A673 (cell line): Measurements from ENCODE around the gene SLC16A3. TPM values are rescaled to one million over a fixed set of nuclear protein-coding genes. Genes with fewer than 3 reads are reported as not detected.
"Not testable (repeated sequence)": the region's sequence is repeated elsewhere in the genome, so short reads cannot be mapped to it uniquely, and the experiment has no call there.

Source experiments
- BruUV-seq: library from RNA; stranded (reverse); fragments of 400-500 nt; replicated peaks from 2 replicates; lab custom pipeline; 2021; lab: Mats Ljungman, UMichigan
- CTCF ChIA-PET: fragments of 300-600 bp; sonication (Branson Sonifier 250); formaldehyde crosslinking; loops from one replicate; lab custom pipeline; 2022; ENCODE audit warnings: antibody characterized with exemption; lab: Charles Lee
- POLR2A ChIA-PET: fragments of 300-600 bp; sonication (Branson Sonifier 250); formaldehyde crosslinking; loops from one replicate; lab custom pipeline; 2022; ENCODE audit warnings: antibody characterized with exemption; ENCODE audit not compliant: low non-redundant PET; lab: Charles Lee
- DNase-seq: peaks from one replicate; pipeline ENCODE4 v3.0.0-alpha.2; 2015; ENCODE audit warnings: low spot score
- H3K27ac ChIP-seq: fragments of 200-600 bp; sonication (generic); 2 replicates; pipeline ENCODE4 v1.5.1; 2016; ENCODE audit warnings: mixed run types, low read depth, mild to moderate bottlenecking, mixed read lengths, antibody characterized with exemption, low read length; ENCODE audit not compliant: poor library complexity, severe bottlenecking
- H3K27me3 ChIP-seq: fragments of 200-600 bp; sonication (generic); replicated peaks from 2 replicates; pipeline ENCODE4 v1.6.1; 2017; ENCODE audit warnings: mixed run types, low read depth, mild to moderate bottlenecking, mixed read lengths, antibody characterized with exemption, low read length; ENCODE audit not compliant: insufficient read depth, poor library complexity
- H3K36me3 ChIP-seq: fragments of 200-600 bp; sonication (generic); 2 replicates; pipeline ENCODE4 v1.6.1; 2016; ENCODE audit warnings: mixed run types, mild to moderate bottlenecking, mixed read lengths, antibody characterized with exemption, low read length; ENCODE audit not compliant: insufficient read depth, poor library complexity, severe bottlenecking
- H3K4me1 ChIP-seq: fragments of 200-600 bp; sonication (generic); 2 replicates; pipeline ENCODE4 v1.6.1; 2017; ENCODE audit warnings: mixed run types, mild to moderate bottlenecking, mixed read lengths, antibody characterized with exemption, low read length; ENCODE audit not compliant: insufficient read depth, poor library complexity, severe bottlenecking
- H3K4me3 ChIP-seq: fragments of 200-600 bp; sonication (generic); 2 replicates; pipeline ENCODE4 v1.5.1; 2016; ENCODE audit warnings: low read depth, mixed run types, mild to moderate bottlenecking, mixed read lengths, low read length; ENCODE audit not compliant: poor library complexity, severe bottlenecking
- H3K9me3 ChIP-seq: fragments of 200-600 bp; sonication (generic); 2 replicates; pipeline ENCODE4 v1.6.1; 2016; ENCODE audit warnings: mixed run types, low read depth, mild to moderate bottlenecking, mixed read lengths, antibody characterized with exemption, low read length; ENCODE audit not compliant: poor library complexity, severe bottlenecking
- CTCF ChIP-seq: fragments of 300-800, 200-600 bp; sonication (generic); conservative IDR thresholded peaks from 2 replicates; pipeline ENCODE4 v1.5.1; 2017; ENCODE audit warnings: low read depth, mild to moderate bottlenecking, antibody characterized with exemption, low read length, moderate library complexity, mixed read lengths
- EZH2 ChIP-seq: fragments of 200-600 bp; sonication (generic); IDR thresholded peaks from 2 replicates; pipeline ENCODE4 v1.6.1; 2017; ENCODE audit warnings: borderline replicate concordance, low read depth, mild to moderate bottlenecking, mixed read lengths, antibody characterized with exemption, low read length; ENCODE audit not compliant: poor library complexity, severe bottlenecking
- intact Hi-C: fragments of 100-400 bp; cut with micrococcal nuclease; formaldehyde crosslinking; loops from one replicate; pipeline ENCODE4 v1.10.0; 2022; ENCODE audit not compliant: unreplicated experiment
- total RNA-seq: library from RNA; stranded (reverse); gene quantifications from 2 replicates; pipeline ENCODE4 v1.2.3, GENCODE V29; 2021

SLC16A3 gene
- total RNA-seq, 1 experiment from 2014 or later: 0.97 TPM

- Histone ChIP-seq H3K9me3 (no peaks in the 10 kb centered on the region), H3K27ac (no peak overlapping the region), H3K4me3 (no peak overlapping the region), H3K36me3 (peaks cover 91% of the 10 kb centered on the region), H3K4me1 (peaks cover 20% of the 10 kb centered on the region), H3K27me3 (no peaks in the 10 kb centered on the region)
- no peak for TF ChIP-seq CTCF
- TF ChIP-seq EZH2: no peak
- ChIA-PET CTCF (no interaction called here), POLR2A (interaction anchor here (0.5 kb wide), 1 partner anchor 16 kb away, joined by 12 read pairs; no protein-coding TSS in a partner anchor)
- no TSS peak for BruUV-seq
- no peak for DNase-seq
- intact Hi-C loops: no loop called here
Observed at GRCh38 chr17:82252511-82253178, 23.8 kb downstream of the SLC16A3 start.

GRCh38 chr17:82253179-82253544, 24.3 kb downstream of the SLC16A3 start:
- ChIA-PET CTCF (interaction anchor here (0.6 kb wide), 1 partner anchor 12 kb away, joined by 4 read pairs; no protein-coding TSS in a partner anchor), POLR2A (no interaction called here)
- peaks cover 15% of the 10 kb centered on the region for H3K4me1 ChIP-seq
- TF ChIP-seq CTCF (no peak), EZH2 (no peak)
- no peaks in the 10 kb centered on the region for H3K27me3 ChIP-seq
- BruUV-seq: no TSS peak
- H3K27ac ChIP-seq: no peak overlapping the region
- intact Hi-C loops: no loop called here
- no peak for DNase-seq
- H3K9me3 ChIP-seq: no peaks in the 10 kb centered on the region
- H3K36me3 ChIP-seq: peaks cover 91% of the 10 kb centered on the region
- H3K4me3 ChIP-seq: no peak overlapping the region

- CTCF ChIA-PET, DNase-seq, BruUV-seq, H3K27ac ChIP-seq, H3K4me3 ChIP-seq, intact Hi-C loops, H3K9me3 ChIP-seq, H3K27me3 ChIP-seq, H3K4me1 ChIP-seq: not testable (repeated sequence)
- POLR2A ChIA-PET: interaction anchor here (0.7 kb wide), 1 partner anchor 320 kb away, joined by 3 read pairs; no protein-coding TSS in a partner anchor
- peaks cover 91% of the 10 kb centered on the region for H3K36me3 ChIP-seq
Observed at GRCh38 chr17:82254096-82254495, 25.3 kb downstream of the SLC16A3 start.

GRCh38 chr17:82254746-82255145, 25.9 kb downstream of the SLC16A3 start:
- CTCF ChIA-PET: not testable (repeated sequence)
- POLR2A ChIA-PET: interaction anchor here (0.7 kb wide), 2 partner anchors 11 to 321 kb away, joined by 3 read pairs; no protein-coding TSS in a partner anchor

More at GRCh38 chr17:82254746-82255145, 25.9 kb downstream of the SLC16A3 start:
- peaks cover 91% of the 10 kb centered on the region for H3K36me3 ChIP-seq
- H3K27ac ChIP-seq, intact Hi-C loops, H3K4me1 ChIP-seq, H3K4me3 ChIP-seq, BruUV-seq, H3K27me3 ChIP-seq, DNase-seq, H3K9me3 ChIP-seq: not testable (repeated sequence)
